GM12864 (cell line): ENCODE measurements around the gene CWF19L2.
"Not testable (repeated sequence)": the region's sequence is repeated elsewhere in the genome, so short reads cannot be mapped to it uniquely, and the experiment has no call there.

Experiments
- DNase-seq: peaks from one replicate; pipeline ENCODE4 v3.0.0-alpha.2; 2011; ENCODE audit warnings: low read depth
- H3K4me3 ChIP-seq: 2 replicates; pipeline ENCODE4 v1.5.1; 2011; ENCODE audit warnings: mild to moderate bottlenecking, low read depth, low read length, control low read depth
- TF ChIP-seq, protein P1 (sequence below): IDR thresholded peaks from 2 replicates; pipeline ENCODE4 v1.5.1; 2011; ENCODE audit warnings: low read depth, mild to moderate bottlenecking, moderate library complexity, low read length, control low read depth, inconsistent platforms; ENCODE audit errors: missing control alignments

Gene CWF19L2

DNA sequence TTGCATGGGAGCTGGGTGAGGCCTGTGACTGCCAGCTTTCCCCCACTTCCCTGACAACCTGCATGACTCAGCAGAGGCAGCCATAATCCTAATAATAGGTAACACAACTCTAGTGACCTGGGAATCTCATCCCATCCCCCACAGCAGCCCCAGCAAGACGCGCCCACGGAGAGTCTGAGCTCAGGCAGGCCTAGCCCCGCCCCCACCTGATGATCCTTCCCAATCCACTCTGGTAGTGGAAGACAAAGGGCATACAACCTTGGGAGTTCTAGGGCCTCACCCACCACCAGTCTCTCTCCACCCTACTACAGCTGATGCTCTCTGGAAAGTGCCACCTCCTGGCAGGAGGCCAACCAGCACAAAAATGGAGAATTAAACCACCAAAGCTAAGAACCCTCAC, 60.3 kb downstream of the CWF19L2 start:
- TF ChIP-seq, protein P1, sequence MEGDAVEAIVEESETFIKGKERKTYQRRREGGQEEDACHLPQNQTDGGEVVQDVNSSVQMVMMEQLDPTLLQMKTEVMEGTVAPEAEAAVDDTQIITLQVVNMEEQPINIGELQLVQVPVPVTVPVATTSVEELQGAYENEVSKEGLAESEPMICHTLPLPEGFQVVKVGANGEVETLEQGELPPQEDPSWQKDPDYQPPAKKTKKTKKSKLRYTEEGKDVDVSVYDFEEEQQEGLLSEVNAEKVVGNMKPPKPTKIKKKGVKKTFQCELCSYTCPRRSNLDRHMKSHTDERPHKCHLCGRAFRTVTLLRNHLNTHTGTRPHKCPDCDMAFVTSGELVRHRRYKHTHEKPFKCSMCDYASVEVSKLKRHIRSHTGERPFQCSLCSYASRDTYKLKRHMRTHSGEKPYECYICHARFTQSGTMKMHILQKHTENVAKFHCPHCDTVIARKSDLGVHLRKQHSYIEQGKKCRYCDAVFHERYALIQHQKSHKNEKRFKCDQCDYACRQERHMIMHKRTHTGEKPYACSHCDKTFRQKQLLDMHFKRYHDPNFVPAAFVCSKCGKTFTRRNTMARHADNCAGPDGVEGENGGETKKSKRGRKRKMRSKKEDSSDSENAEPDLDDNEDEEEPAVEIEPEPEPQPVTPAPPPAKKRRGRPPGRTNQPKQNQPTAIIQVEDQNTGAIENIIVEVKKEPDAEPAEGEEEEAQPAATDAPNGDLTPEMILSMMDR, result no peak
- no peak overlapping the region for H3K4me3 ChIP-seq
- DNase-seq, result no peak

DNA sequence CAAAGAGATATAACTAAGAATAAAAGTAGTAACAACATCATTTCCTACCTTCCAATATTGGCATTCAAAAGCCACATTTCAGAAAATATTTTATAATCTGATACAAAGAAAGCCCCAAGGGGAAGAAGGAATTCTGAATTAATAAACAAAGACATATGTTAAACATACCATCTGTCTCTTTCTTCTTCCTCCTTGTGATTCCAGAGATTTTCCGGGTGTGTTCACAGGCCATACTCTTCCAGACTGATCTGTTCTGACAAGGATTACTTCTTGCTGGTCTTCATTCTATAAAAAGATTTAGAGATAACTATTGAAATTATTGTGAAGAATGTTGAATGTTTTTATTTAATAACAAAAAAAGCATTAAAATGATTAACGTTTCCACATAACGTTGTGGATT, 65.0 kb downstream of the CWF19L2 start:
- no peak overlapping the region for H3K4me3 ChIP-seq
- TF ChIP-seq, protein P1, result no peak
- DNase-seq, result no peak

DNA sequence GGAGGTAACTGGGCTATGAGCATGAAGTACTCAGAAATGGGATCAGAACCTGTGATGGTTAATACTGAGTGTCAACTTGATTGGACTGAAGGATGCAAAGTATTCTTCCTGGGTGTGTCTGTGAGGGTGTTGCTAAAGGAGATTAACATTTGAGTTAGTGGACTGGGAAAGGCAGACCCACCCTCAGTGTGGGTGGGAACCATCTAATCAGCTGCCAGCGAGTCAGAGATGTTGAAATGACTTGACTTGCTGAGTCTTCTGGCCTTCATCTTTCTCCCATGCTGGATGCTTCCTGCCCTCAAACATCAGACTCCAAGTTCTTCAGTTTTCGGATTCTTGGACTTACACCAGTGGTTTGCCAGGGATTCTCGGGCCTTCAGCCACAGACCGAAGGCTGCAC, 66.9 kb downstream of the CWF19L2 start:
- H3K4me3 ChIP-seq, DNase-seq: not testable (repeated sequence)

DNA sequence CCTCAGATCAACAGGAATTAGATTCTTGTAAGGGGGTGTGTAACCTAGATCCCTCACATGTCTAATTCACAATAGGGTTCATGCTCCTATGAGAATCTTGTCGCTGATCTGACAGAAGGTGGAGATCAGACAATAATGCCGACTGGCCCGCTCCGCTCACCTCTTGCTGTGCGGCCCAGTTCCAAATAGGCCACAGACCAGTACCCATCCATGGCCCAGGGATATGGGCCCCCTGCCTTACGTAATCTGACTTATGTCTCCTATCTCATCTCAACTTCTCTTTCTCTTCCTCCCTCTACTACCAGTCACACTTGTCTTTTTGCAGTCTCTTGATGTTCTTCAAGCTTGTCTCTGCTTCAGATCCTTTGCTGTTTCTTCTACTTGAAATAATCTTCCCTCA, 70.0 kb downstream of the CWF19L2 start:
- H3K4me3 ChIP-seq, result no peak overlapping the region
- TF ChIP-seq, protein P1, result no peak
- DNase-seq, result no peak

DNA sequence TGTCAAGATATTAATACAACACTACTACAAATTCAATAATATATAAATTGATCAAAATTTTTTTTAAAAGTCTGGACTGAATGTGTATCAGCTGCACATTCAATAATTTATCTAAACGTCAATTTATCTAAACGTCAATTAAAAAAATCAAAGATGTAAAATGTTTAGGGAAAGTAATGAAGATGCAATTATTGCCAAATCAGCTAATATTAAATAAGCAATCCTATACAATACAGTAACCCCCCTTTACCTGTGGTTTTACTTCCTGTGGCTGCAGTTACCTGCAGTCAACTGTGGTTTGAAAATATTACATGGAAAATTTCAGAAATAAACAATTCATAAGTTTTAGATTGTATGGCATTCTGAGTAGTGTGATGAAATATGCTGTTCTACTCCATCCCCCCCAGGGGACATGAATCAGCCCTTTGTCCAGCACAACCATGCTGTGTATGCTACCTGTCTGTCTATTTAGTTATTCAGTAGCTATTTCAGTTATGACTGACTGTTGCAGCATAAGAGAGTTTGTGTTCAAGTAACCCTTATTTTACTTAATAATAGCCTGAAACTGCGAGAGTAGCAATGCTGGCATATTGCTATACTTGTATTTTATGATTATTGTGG, 72.2 kb downstream of the CWF19L2 start:
- H3K4me3 ChIP-seq, result no peak overlapping the region
- TF ChIP-seq, protein P1, result no peak
- DNase-seq, result no peak

DNA sequence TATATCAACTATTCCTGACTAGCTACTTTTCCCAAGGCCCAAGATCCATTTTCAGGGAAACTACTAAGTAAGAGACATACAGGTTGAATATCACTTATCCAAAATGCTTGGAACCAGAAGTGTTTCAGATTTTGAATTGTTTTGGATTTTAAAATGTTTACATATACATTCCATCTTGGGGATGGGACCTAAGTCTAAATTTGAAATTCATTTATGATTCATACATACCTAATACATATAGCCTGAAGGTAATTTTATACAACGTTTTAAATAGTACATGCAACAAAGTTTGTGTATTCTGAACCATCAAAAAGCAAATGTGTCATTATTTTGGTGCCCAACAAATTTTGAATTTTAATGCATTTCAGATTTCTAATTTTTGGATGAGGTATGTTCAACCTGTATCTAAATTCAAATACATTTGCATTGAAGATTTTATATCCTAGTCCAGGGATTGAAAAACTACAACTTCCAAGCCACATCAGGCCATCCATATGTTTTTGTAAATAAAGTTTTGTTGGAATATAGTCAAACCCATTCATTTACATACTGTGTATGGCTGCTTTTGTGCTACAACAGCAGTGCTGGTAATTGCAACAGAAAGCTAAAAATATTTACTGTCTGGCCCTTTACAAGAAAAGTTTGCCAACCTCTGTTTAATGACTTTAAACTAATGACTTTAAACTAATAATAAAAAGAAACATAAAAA, 73.3 kb downstream of the CWF19L2 start:
- TF ChIP-seq, protein P1, result no peak
- DNase-seq, result no peak
- no peak overlapping the region for H3K4me3 ChIP-seq

DNA sequence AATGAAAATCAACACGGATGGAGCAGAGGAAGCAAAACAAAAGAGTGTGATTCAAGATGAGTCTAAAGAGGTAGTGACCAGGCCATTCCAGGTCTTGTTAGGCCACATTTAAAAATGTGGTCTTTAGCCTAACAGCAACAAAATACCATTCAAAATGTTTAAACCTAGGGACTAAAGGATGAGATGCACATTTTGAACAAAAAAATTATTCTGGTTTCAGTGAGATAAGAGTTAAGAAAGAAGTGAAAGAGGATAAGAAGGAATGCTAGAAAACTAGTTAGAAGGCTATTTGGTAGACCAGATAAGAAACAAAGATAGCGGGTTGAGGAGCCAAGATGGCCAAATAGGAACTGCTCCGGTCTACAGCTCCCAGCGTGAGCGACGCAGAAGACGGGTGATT, 85.2 kb downstream of the CWF19L2 start:
- DNase-seq, result no peak
- no peak overlapping the region for H3K4me3 ChIP-seq
- TF ChIP-seq, protein P1, result no peak
